GM12864 (cell line): ENCODE results near the gene HHAT.

Experiments
- DNase-seq: peaks from one replicate; pipeline ENCODE4 v3.0.0-alpha.2; 2011; ENCODE audit warnings: low read depth
- H3K4me3 ChIP-seq: 2 replicates; pipeline ENCODE4 v1.5.1; 2011; ENCODE audit warnings: mild to moderate bottlenecking, low read depth, low read length, control low read depth
- TF ChIP-seq, protein P1 (sequence below): IDR thresholded peaks from 2 replicates; pipeline ENCODE4 v1.5.1; 2011; ENCODE audit warnings: low read depth, mild to moderate bottlenecking, moderate library complexity, low read length, control low read depth, inconsistent platforms; ENCODE audit errors: missing control alignments

Gene HHAT

DNA sequence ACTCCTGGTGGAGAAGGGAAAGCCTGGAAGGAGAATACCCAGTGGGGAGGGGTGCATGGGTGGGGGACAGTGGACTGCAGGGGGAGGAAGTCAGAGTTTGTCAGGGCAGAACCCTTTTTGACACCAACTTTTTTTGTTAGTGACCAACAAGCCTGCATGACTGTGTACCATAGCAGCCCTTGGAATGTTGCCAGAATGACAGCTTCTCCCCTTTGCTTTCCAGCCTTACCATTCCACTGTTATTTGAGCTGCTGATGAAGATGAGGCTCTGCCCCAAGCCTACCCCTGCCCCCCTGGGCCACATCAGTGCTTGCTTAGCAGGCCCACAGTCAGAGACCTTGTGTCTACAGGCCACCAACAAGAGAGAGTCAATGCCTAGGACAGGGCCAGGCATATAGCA lies 341.2 kb downstream of the HHAT start:
- H3K4me3 ChIP-seq: no peak overlapping the region
- no peak for DNase-seq
- TF ChIP-seq, protein P1, sequence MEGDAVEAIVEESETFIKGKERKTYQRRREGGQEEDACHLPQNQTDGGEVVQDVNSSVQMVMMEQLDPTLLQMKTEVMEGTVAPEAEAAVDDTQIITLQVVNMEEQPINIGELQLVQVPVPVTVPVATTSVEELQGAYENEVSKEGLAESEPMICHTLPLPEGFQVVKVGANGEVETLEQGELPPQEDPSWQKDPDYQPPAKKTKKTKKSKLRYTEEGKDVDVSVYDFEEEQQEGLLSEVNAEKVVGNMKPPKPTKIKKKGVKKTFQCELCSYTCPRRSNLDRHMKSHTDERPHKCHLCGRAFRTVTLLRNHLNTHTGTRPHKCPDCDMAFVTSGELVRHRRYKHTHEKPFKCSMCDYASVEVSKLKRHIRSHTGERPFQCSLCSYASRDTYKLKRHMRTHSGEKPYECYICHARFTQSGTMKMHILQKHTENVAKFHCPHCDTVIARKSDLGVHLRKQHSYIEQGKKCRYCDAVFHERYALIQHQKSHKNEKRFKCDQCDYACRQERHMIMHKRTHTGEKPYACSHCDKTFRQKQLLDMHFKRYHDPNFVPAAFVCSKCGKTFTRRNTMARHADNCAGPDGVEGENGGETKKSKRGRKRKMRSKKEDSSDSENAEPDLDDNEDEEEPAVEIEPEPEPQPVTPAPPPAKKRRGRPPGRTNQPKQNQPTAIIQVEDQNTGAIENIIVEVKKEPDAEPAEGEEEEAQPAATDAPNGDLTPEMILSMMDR: no peak

DNA sequence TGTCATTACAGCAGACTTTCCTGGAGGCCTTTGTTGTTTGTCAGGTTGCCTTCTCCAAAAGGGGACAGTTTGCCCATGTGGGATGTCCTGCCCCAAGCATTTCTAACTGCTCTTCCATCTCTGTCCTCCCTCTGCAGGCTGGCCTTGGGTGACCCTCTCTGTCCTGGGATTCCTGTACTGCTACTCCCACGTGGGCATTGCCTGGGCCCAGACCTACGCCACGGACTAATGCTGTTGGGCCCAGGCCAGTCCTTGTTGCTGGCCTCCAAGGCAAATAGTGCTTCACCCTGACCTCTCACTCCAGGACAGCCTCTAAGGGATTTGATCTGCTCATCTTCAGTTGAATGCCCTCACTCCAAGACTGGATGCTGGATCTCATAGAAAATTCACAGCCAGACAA lies 345.4 kb downstream of the HHAT start:
- TF ChIP-seq, protein P1: no peak
- H3K4me3 ChIP-seq: no peak overlapping the region
- no peak for DNase-seq

DNA sequence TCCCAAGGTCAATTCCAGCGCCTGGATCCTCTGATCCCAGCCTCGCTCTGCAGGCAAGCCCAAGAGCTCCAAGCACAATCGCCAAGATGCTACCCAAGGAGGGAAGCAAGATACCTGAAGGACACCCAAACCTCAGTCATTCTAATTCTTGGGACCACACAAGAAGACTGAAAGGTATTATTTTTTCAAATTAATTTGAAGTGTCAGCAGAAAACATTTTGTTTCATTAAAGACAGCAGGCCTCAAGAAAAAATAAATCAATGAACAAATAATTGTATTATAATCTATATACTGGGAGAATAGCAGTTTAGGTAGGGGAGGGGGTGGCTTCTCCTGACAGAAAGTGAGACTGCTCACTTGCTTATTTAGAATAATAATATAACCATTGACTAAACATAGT lies 347.8 kb downstream of the HHAT start:
- DNase-seq: no peak
- TF ChIP-seq, protein P1: no peak

DNA sequence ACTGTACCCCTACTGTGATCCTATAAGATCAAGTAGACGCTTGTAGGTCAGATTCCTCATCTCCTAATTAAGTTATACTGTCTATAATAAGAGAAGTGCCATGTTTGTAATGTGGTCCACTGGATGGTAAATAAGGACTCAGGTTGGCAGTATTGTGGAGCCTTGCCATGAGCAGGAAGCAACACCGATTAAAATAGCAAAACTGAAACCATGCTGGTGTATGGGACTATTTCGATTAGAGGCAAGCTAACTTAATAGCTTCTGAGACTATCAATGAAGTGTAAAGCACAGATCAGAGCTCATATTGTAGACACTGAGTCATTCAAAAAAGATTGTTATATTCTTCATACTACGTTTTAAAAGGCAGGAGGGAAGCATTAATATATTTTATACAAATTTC lies 348.8 kb downstream of the HHAT start:
- DNase-seq: no peak
- TF ChIP-seq, protein P1: no peak
- H3K4me3 ChIP-seq: no peak overlapping the region

More for the DNA sequence above, 347.8 kb downstream of the HHAT start:
- no peak overlapping the region for H3K4me3 ChIP-seq

DNA sequence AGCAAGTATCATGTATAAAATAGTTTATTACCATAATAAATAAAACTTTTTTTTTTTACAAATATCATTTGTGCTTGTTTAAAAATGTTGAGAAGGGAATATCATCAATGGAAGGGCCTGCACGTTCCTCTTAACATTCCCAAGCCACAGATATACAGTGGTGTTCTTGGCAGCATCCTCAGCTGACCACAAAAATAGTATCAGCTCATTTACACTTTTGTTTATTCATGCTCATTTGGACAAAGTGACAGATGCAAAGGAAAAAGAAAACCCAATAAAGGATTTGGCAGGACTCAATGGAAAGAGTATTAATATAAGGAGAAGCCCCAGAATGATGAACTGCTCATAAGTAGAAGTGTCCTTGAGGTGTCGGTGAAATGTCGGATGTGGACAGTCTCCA lies 349.6 kb downstream of the HHAT start:
- TF ChIP-seq, protein P1: no peak
- no peak overlapping the region for H3K4me3 ChIP-seq
- DNase-seq: no peak

DNA sequence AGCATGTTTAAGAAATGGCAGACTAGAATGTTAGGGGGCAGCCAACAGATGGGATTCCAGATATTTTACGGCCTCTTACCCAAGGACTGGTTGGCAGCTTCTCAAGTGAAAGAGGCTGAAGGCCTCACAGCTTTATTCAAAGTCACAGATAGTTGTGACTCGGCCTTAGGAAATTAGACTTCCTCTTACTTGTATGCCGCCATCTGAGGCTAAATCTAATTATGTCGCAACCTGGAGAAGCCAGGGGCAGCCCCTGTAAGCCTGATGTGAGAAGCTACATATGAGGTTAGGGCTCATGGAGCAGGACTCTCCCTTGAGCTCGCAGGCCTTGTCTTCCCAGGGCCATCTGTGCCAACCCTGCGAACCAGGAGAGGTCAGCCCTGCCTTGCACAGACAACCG lies 352.5 kb downstream of the HHAT start:
- TF ChIP-seq, protein P1: no peak
- no peak for DNase-seq

DNA sequence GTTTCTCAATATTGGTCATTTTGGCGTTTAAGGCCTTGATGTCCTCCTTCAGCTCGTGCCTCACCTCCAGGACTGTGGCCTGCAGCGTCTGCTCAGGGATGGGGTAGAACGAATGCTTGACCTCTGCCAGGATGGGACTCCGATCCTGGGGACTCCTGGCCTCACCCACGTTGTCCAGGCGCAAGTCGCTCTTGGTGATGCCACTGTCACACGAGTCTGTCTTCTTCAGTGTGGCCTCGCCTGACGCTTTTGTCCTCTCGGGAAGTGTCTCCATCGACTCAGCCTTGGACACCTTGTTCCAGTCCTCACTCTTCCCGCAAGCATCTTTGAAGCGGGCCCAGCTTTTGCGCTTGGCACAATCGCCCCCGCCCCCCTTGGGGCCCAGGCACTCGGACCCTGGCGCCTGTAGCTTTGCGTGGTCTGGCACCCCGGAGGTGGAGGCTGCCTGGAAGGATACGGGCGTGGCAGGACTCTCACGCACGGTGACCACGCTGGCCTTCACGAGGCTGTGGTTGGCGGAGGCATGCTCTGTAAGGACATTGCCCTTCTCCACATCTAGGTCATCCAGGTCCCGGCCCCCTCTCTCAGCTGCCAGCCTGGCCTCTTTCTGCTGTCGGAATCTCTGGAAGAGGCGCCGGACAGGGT lies 354.8 kb downstream of the HHAT start:
- TF ChIP-seq, protein P1: no peak
- no peak overlapping the region for H3K4me3 ChIP-seq
- DNase-seq: no peak

More for the DNA sequence above, 352.5 kb downstream of the HHAT start:
- H3K4me3 ChIP-seq: no peak overlapping the region
